ENCODE measurements around the gene CRYBA2.

CRYBA2 gene

DNA sequence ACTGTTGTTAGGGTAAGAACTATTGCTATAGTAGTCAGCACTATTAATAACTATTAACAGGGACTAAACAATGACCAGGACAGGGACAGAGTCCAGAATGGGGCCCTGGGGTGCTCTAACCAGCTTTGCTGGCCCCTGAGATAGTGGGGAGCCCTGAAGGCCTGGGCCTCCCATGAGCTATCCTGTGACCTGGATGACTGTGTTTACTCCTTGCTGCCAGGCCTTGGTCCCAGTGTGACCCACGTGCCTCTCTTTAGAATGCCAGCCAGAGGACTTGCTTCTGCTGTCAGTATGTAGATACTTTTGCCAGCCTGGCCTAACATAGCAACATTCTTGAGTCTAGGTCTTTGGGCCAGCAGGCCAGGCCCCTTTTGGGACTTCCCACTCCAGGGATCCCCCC lies 22.3 kb downstream of the CRYBA2 start:
- no peak for TF ChIP-seq CTCF (IDR thresholded peaks at IDR 0.05; ENCODE audit: borderline replicate concordance, insufficient read depth, low read depth, low read length)
- no peak overlapping the region for H3K4me3 ChIP-seq (ENCODE audit: low read depth, low read length)

- H3K4me3 ChIP-seq (ENCODE audit: low read depth, low read length): no peak overlapping the region
- TF ChIP-seq CTCF (IDR thresholded peaks at IDR 0.05; ENCODE audit: borderline replicate concordance, insufficient read depth, low read depth, low read length): no peak
Observed at GRCh38 chr2:218964041-218964771, 29.0 kb downstream of the CRYBA2 start.

GRCh38 chr2:218963601-218964000 lies 29.6 kb downstream of the CRYBA2 start:
- TF ChIP-seq CTCF (IDR thresholded peaks at IDR 0.05; ENCODE audit: borderline replicate concordance, insufficient read depth, low read depth, low read length): no peak
- no peak overlapping the region for H3K4me3 ChIP-seq (ENCODE audit: low read depth, low read length)

GRCh38 chr2:218962859-218963492 lies 30.2 kb downstream of the CRYBA2 start:
- H3K4me3 ChIP-seq (ENCODE audit: low read depth, low read length): no peak overlapping the region
- no peak for TF ChIP-seq CTCF (IDR thresholded peaks at IDR 0.05; ENCODE audit: borderline replicate concordance, insufficient read depth, low read depth, low read length)

GRCh38 chr2:218961651-218962570 lies 31.3 kb downstream of the CRYBA2 start:
- no peak overlapping the region for H3K4me3 ChIP-seq (ENCODE audit: low read depth, low read length)
- TF ChIP-seq CTCF (IDR thresholded peaks at IDR 0.05; ENCODE audit: borderline replicate concordance, insufficient read depth, low read depth, low read length): no peak

- no peak for TF ChIP-seq CTCF (IDR thresholded peaks at IDR 0.05; ENCODE audit: borderline replicate concordance, insufficient read depth, low read depth, low read length)
- no peak overlapping the region for H3K4me3 ChIP-seq (ENCODE audit: low read depth, low read length)
Observed at GRCh38 chr2:218961229-218961628, 32.0 kb downstream of the CRYBA2 start.

Measured in GM12875 (cell line).